ENCODE data around the gene RPLP2. TPM values are rescaled to one million over a fixed set of nuclear protein-coding genes. Genes with fewer than 3 reads are reported as not detected.

RPLP2 gene
- polyA plus RNA-seq, 1 donor (not counting 4 experiments of a cell fraction or from before 2014, with no cell fraction given), result 632 TPM

- TF ChIP-seq EZH2 (IDR thresholded peaks at IDR 0.05; ENCODE audit: low read length) (no peak), CTCF (optimal IDR thresholded peaks at IDR 0.05 in 1 of 3, IDR thresholded peaks at IDR 0.05 in 1 of 3, conservative IDR thresholded peaks at IDR 0.05 in 1 of 3; ENCODE audit: extremely low read depth in 1 of 3, insufficient read depth in 2 of 3, low read length in 3 of 3) (no peak)
- Histone ChIP-seq H3K36me3 (ENCODE audit: control insufficient read depth in 2 of 2, extremely low read depth in 1 of 2, insufficient read depth in 2 of 2, low read length in 2 of 2) (peaks cover 39 to 44% of the 10 kb centered on the region in 2 experiments), H3K4me1 (ENCODE audit: control insufficient read depth, extremely low read depth, insufficient read depth, low read length) (peaks cover 19% of the 10 kb centered on the region), H3K27me3 (ENCODE audit: control insufficient read depth, extremely low read depth, insufficient read depth, low read length) (no peaks in the 10 kb centered on the region), H3K9me3 (ENCODE audit: control insufficient read depth, low read depth, low read length) (no peaks in the 10 kb centered on the region), H3K4me3 (ENCODE audit: control insufficient read depth in 2 of 3, extremely low read depth in 1 of 3, insufficient read depth in 2 of 3, low read depth in 1 of 3, low read length in 3 of 3) (no peak overlapping the region), H2AFZ (ENCODE audit: control insufficient read depth, low read length) (no peak overlapping the region), H3K4me2 (ENCODE audit: control insufficient read depth, extremely low read depth, insufficient read depth, low read depth, low read length) (no peak overlapping the region), H3K79me2 (ENCODE audit: control insufficient read depth, insufficient read depth, low read length) (peaks cover 6% of the 10 kb centered on the region), H3K9me1 (ENCODE audit: control insufficient read depth, extremely low read depth, insufficient read depth, low read length) (peaks cover 3% of the 10 kb centered on the region), H4K20me1 (ENCODE audit: control insufficient read depth, extremely low read depth, insufficient read depth, low read length) (peaks cover 15% of the 10 kb centered on the region), H3K27ac (ENCODE audit: control insufficient read depth, insufficient read depth, low read length) (no peak overlapping the region), H3K9ac (ENCODE audit: control insufficient read depth, extremely low read depth, insufficient read depth, low read length) (no peak overlapping the region)
- DNase-seq (ENCODE audit: low read depth, low spot score) (no peak), FAIRE-seq (no peak)
- dilution Hi-C loops (cut with MboI; ENCODE audit: extremely low pct_ligation_motif_present, low sequenced_read_pairs), result no loop called here
Measured at GRCh38 chr11:765802-766091, 44.0 kb upstream of the RPLP2 start.

- Histone ChIP-seq H3K9me1 (ENCODE audit: control insufficient read depth, extremely low read depth, insufficient read depth, low read length) (peaks cover 3% of the 10 kb centered on the region), H3K27ac (ENCODE audit: control insufficient read depth, insufficient read depth, low read length) (no peak overlapping the region), H2AFZ (ENCODE audit: control insufficient read depth, low read length) (no peak overlapping the region), H3K4me3 (ENCODE audit: control insufficient read depth in 2 of 3, extremely low read depth in 1 of 3, insufficient read depth in 2 of 3, low read depth in 1 of 3, low read length in 3 of 3) (no peak overlapping the region), H3K4me1 (ENCODE audit: control insufficient read depth, extremely low read depth, insufficient read depth, low read length) (peaks cover 19% of the 10 kb centered on the region), H3K79me2 (ENCODE audit: control insufficient read depth, insufficient read depth, low read length) (peaks cover 10% of the 10 kb centered on the region), H4K20me1 (ENCODE audit: control insufficient read depth, extremely low read depth, insufficient read depth, low read length) (peaks cover 15% of the 10 kb centered on the region), H3K36me3 (ENCODE audit: control insufficient read depth in 2 of 2, extremely low read depth in 1 of 2, insufficient read depth in 2 of 2, low read length in 2 of 2) (peaks cover 43 to 49% of the 10 kb centered on the region in 2 experiments), H3K9ac (ENCODE audit: control insufficient read depth, extremely low read depth, insufficient read depth, low read length) (no peak overlapping the region), H3K9me3 (ENCODE audit: control insufficient read depth, low read depth, low read length) (no peaks in the 10 kb centered on the region), H3K27me3 (ENCODE audit: control insufficient read depth, extremely low read depth, insufficient read depth, low read length) (no peaks in the 10 kb centered on the region), H3K4me2 (ENCODE audit: control insufficient read depth, extremely low read depth, insufficient read depth, low read depth, low read length) (no peak overlapping the region)
- dilution Hi-C loops (cut with MboI; ENCODE audit: extremely low pct_ligation_motif_present, low sequenced_read_pairs), result no loop called here
- DNase-seq (ENCODE audit: low read depth, low spot score), result no peak
- FAIRE-seq, result no peak
- TF ChIP-seq CTCF (optimal IDR thresholded peaks at IDR 0.05 in 1 of 3, IDR thresholded peaks at IDR 0.05 in 1 of 3, conservative IDR thresholded peaks at IDR 0.05 in 1 of 3; ENCODE audit: extremely low read depth in 1 of 3, insufficient read depth in 2 of 3, low read length in 3 of 3) (no peak), EZH2 (IDR thresholded peaks at IDR 0.05; ENCODE audit: low read length) (no peak)
Measured at GRCh38 chr11:766106-766935, 43.4 kb upstream of the RPLP2 start.
